Measurements from ENCODE around the gene CNGA4.

GRCh38 chr11:6217722-6218121 is 21.2 kb upstream of the CNGA4 start:
- TF ChIP-seq CTCF (IDR thresholded peaks at IDR 0.05) (no peak), EP300 (IDR thresholded peaks at IDR 0.05) (no peak), POLR2A (IDR thresholded peaks at IDR 0.05) (no peak)
